HG03066 (cell line): ENCODE results near the gene EXOC7.
"Not testable (repeated sequence)": the region's sequence is repeated elsewhere in the genome, so short reads cannot be mapped to it uniquely, and the experiment has no call there.

Experiments used
- ATAC-seq: cut with Tn5 transposase; IDR thresholded peaks from one replicate; pipeline ENCODE4 v1.9.1; 2021; ENCODE audit warnings: low read depth; ENCODE audit not compliant: unreplicated experiment

Gene EXOC7

DNA sequence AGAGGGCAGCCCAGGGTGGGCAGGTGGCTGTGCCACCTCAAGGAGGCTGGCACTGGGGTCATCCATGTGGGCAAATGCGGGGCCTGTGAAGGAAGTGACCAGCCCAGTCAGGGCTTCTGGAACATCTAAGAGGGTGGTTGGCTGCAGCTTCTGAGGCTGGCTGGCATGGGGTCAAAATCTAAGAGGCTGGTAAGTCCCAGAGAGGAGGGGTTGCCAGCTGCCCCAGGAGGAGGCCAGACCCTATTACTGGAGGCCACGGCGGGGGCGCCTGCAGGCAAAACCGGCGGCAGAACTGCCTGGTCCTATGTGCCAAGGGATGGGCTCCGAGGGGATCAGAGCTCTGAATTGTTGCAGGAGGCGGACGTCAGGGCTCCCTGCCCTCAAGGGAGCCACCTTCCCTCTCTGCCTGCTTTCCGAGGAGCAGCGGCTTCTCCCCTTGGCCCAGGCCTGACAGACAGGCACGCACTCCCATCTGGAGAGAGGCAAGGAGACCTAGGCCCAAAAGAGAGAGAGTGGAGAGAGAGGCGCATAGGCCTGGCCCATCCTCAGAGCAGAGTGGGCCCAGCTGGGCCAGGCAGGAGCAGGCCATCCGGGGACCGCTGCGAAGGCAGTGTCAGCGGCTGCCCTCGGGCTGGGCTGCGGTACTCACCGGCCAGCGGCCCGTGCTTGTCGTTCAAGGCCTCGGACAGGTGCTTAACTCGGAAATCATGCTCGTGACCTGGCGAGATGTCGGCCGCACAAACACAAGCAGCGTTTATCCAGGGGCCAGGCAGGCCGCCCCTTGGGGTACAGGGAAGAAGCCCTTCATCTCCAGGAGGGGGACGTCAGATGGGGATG, 13.7 kb downstream of the EXOC7 start:
- no peak for ATAC-seq

DNA sequence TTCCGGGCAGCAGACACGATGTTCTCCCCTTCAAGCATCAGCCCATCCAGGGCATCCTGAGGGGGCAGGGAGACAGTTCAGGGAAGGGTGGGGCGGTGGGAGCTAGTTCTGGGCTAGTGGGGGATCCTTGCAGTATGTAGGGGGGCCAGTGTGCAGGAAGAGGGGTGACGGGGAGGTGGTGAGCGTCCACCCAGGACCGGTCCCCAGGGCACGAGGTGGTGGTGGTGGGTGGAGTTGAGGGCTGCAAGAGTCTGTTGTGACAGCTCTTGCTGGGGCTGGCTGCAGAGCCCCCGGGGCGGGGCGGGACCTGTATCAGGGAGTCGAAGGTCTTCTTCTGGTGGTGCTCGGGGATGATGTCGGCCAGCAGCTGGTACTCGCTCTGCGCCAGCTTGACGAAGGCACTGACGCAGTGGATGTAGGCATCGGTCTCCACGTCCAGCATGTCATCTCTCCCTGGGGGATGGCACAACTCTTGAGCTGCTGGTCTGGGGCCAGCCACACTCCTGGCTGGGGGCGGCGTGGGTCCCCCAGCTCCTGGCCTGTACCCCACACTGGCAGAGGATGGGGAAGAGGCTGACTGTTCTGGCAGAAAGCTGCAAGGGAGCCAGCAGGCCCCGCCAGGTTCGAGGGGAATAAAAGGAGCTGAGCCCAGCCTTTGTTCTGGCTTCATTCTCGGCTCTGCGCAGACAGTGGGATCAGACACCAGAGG, 14.6 kb downstream of the EXOC7 start:
- ATAC-seq: no peak

DNA sequence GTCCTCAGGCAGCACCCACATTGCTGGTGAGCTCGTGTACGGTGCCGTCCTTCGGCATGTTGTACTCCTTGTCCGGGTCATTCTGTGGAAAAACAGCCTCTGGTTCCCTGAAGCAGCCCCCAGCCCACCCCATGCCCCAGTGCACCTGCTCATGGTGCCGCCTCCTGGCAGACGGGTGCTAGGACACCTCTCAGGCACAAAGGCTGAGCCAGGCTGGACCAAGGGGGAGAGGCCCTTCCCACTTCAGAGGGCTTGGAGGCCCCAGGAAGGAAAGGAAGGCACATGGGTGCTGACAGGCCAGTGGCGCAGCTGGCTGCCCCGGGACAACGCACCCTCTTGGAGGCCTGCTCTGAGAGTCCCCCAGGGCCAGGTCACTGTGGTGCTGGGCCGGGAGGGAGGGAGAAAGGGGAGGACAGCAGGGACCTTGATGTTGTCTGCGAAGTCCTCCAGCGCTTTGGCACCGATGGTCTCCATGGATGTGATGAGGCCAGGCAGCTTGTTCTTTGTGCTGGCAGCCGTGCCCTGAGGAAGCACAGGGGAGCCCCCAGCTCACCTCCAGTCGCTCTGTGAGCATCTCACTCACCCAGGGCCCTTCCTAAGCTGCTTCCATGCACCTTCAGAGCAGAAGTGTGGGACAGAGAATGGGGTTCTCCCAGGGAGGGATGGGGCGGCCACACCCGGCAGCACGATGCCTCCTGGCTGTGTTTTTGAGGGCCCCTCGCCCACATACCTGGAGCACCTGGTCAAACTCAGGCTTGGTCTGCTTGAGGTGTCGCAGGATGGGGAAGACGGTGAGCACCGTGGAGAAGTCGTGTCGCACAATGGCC, 15.3 kb downstream of the EXOC7 start:
- ATAC-seq: no peak

DNA sequence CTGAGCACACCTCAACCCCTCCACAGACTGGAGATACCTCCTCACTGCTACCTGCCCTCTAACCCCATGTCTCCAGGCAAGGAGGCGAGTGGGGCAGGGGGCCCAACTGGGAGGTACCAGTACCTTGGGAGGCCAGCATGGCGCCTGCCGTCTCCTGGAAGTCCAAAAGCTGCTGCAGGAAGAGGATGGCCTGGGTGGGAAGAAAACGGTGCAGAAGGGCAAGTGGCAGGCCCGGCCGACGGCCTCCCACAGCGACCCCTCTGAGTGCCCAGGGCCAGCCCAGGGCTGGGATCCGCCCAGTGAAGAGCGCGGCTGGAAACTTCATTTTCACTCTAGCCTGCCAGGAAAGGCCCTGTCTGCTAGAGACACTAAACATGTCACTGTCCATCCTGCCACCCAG, 16.1 kb downstream of the EXOC7 start:
- no peak for ATAC-seq

DNA sequence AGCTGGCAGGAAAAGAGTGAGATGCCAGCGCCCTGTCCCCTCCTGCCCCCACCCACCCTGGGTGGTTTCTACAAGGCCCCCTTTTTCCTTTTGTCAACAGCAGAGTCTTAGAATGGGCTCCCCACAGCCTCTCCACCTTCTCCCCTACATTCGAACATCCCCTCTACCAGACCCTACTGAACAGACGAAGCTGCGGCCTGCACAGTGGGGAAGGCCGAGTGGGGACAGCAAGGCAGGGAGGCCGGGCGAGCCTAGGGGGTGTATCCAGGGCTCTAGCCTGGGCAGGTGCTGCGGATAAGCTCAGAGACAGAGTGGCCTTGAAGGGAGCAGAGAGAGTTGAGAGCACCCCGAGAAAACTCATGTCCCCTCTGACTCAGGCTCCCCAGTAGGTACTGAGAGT, 17.2 kb downstream of the EXOC7 start:
- no peak for ATAC-seq

DNA sequence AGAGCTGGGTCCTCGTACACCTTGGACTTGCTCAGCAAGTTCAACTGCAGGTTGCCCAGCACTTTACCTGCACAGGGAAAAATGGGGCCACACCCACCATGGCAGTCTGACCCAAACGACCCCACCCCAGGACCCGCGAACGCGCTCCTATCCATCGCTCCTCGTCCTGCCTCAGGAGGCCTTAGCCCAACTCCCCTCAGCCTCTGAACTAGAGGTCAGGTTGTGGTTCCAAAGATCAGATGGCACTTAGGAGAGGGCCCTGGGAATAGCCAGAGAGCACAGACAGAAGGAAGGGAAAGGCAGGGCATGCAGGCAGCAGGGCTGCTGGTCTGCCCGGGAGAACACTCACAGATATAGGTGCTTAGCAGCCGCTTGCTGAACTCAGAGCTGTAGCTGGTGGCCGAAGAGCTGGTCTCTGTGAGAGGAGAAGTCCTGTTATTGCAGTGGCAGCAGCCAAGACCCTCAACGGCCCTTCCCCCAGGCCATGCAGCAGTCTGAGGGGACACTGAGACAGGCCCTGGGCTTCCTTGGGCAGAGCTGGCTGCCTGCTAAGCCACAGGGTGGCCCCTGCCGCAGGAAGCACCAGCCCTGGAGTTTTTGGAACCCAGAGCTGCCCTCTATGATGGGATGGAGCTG, 17.7 kb downstream of the EXOC7 start:
- ATAC-seq: no peak

DNA sequence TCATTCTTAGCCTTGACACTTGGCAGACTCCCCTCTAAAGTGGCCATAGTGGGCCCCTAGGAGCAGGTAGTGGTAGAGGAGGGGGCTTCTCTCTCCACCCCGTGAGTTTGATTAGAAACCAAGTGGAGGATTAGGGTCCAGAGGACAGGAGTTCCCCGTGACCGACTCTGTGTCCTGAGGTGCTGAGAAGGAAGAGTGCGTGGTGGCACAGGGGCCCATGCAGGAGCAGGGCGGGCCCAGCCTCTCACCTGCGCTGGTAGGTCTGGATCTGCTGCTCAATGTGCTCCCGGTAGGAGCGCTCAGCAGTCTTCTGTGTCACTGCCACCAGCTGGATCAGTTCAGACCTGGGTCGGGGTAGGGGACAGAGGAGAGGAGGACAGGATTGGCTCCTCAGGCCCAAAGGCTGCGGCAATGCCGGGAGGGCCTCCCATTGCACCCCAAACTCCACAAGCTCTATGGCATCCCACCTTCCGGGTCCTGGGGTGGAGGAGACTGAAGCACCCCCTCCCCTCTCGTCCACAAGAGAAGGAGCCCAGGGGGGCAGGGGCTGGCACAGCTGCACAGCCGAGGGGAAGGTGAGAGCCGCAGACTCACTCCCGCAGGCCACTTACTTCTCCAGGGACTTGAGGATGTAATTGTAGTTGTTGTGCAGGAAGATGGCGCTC, 18.4 kb downstream of the EXOC7 start:
- no peak for ATAC-seq

DNA sequence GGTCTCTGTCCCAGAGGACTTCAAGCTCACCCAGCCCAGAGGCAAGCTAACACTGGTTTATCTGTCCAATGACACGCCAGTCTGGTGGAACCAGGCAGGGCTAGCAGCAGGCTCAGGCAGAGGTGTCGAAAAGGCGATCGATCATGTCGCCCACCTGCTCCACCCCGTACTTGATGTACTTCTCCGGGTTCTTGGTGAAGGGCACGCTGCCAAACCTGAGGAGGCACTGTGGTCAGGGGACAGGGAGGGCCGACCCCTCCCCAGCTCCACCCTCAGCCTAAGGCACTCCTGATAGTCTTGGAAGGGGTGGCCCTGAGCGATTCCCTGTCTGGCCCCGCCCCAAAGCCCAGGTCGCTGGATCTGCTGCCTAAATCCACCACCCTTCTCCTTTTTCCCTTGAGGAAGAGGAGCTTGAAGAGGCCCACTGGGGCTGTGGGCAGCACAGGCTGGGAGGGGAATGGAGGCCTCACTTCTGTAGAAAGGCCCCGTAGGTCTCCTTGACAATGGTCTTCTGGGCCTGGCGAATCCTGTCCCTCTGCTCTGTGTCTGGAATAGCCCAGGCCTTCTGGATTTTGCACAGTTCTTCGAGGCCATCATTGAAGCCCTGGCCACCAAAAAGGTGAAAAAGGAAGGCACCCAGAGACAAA, 19.9 kb downstream of the EXOC7 start:
- no peak for ATAC-seq

DNA sequence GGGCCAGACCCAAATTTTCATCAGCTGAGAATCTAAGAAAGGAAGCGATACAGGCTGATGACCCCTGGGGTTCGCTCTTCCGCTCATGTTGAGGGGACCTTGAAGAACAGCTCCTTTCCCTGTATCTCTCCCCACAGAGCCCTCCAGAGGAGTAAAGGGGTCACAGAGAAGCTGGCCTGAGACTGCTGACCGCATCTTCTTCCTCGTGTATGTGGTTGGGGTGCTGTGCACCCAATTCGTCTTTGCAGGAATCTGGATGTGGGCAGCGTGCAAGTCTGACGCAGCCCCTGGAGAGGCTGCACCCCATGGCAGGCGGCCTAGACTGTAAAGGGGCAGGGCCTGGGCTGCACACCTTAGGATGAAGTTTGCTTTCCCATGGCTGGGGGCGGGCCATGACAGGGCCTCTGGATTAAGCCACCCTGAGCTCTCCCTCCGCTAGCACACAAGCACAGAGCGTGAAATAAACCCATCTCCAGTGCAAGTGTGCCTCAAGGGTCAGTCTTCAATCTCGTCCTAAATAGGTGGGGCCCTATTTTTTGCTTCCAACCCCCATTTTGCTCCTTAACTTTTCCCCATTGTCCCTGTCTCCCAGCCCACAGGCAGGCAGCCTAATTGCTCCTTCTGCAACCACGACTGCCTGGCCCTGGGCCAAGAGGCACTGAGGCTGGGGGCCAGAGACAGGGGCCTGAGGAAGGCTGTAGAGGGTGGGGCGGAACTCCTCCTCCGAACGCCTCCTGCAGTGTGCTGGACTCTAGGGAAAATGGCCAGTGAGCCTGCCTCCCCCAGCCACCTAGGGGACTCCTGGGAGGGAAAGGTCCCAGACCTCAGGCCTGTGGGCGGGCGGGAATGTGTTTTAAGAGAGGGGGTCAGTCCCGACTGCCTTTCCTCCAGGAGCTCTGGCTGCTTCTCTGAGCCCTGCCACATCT, 21.0 kb downstream of the EXOC7 start:
- ATAC-seq: no peak

DNA sequence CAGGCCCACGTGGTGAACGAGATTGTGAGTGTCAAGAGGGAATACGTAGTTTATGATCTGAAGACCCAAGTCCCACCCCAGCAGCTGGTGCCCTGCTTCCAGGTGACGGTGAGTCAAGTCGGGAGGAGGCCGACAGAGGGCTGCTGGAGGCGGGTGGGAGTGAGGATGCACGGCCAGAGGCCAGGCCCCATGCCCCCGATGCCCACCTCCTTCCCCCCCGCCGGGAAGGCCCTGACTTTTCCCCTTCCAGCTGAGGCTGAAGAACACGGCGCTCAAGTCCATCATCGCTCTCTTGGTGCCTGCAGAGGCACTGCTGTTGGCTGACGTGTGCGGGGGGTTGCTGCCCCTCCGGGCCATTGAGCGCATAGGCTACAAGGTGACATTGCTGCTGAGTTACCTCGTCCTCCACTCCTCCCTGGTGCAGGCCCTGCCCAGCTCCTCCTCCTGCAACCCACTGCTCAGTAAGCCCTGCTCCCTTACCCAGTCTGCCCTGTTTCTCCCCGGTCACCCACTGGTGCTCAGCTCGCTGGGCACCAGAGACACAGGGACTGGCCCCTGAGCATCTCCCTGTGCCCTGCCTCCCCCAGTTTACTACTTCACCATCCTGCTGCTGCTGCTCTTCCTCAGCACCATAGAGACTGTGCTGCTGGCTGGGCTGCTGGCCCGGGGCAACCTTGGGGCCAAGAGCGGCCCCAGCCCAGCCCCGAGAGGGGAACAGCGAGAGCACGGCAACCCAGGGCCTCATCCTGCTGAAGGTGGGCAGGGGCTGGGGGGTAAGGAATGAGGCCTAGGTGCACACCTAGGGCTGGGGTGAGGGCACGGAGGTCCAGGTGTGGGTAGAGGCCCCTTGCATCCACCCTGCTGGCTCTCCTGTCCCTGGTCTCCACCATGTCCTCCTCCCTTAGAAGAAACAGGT, 22.0 kb downstream of the EXOC7 start:
- ATAC-seq: no peak

DNA sequence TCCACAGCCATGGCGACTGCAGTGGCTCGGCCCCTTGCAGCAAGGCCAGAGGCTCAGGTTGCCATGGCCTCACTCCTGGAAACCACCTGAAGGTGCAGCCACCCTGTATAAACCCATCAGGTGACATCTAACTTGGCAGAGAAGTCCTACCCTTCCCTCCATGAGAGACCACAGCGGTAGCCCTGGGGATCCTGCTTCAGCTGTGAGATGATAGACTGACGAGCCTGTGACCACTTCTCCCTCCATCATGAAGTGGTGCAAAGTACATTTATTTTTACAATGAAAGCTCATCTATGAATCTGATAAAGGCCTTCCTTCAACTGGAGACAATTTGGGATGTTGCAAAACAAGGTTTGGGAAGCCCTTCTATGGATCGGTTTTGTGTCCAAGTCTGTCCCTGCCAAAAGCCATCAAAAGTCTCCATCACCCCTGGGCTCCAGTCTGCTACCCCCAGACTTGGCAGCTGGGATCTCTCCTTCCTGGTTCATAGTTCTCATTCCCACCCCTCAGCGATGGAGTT, 22.8 kb downstream of the EXOC7 start:
- no peak for ATAC-seq

DNA sequence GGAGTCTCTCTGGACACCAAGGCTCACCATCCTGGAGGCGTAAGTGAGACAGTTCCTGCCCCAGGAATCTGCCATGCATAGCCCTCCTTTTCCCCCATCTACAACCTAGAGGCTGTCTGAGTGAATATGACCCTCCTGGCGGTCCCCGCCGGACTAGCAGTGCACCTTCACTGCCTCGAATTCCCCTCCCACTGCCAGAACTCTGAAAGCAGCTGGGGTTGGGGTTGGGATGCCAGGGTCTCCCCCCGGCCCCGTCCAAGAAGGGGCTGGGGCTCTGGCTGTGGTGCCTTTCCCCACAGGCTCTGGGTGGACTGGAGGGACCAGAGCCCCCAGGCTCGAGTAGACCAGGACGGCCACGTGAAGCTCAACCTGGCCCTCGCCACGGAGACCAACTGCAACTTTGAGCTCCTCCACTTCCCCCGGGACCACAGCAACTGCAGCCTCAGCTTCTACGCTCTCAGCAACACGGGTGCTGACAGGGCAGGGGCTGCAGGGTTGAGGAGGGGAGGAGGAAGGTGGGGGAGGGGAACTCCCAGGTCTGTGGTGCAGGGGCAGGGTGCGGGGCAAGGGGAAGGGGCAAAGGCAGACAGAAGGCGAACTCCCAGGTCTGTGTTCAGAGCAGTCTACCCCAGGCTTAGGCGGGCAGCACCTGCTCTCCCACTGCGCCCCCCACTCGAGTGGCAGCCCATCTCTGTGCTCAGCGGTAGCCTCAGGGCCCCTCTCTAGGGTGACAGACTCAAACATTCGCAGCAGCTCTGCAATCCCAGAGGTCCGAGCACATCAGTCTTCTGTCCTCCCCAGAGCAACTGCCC, 23.4 kb downstream of the EXOC7 start:
- no peak for ATAC-seq

DNA sequence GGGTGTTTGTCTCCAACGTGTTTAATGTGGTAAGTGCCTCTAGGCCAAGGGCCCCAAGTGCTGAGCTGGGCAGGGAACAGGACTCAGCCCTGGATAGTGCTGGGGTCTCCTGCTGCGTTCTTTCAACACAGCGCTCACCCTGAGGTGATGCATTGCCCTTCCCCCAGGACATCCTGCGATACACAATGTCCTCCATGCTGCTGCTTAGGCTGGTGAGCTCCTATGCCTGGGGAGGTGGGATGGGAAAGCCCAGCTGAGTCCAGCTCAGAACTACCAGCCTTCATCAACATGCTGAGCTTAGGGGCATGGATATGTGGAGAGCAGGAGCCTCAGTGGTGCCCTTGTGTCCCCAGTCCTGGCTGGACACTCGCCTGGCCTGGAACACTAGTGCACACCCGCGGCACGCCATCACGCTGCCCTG, 24.0 kb downstream of the EXOC7 start:
- ATAC-seq: no peak

DNA sequence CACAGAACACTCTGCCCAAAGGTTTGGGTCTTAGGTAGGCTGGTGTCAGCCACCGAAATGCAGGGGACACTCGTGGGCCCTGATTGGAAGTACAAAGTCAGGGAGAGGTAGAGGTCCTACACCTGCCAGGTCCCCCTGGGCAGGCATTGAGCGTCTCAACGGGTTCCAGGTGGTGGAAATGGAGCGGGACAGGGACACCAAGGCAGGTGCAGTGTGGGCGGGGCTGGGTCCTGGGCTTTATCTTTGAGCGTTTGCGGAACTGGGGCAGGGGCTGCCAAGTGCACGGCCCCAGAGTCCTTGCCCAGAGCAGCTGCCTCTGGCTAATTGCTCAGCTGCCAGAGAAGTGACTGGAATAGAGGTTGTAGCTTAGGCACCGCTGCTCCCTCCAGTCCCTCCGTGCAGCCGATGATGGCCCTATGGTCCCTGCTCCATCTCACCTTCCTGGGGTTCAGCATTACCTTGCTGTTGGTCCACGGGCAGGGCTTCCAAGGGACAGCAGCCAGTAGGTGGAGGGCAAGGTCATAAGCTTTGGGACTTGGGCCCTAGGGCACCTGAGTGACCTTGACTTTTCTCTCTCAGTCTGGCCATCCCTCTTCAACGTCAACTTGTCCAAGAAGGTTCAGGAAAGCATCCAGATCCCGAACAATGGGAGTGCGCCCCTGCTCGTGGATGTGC, 24.6 kb downstream of the EXOC7 start, which contains the start of gene ZACN:
ZACN (plus strand) TSS at position 323 of the 675 bp plus-strand sequence; CDS start at position 406, 83 bp downstream.
- no peak for ATAC-seq

DNA sequence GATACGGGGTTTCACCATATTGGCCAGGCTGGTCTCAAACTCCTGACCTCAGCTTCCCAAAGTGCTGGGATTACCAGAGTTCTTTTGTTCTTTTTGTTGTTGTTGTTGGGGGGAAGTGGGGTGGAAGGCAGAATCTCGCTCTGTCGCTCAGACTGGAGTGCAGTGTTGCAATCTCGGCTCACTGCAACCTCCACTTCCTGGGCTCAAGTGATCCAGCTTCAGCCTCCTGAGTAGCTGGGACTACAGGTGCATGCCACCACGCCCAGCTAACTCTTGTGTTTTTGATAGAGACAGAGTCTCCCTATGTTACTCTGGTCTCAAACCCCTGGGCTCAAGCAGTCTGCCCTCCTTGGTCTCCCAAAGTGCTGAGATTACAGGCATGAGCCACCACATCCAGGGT, 25.2 kb downstream of the EXOC7 start:
- ATAC-seq: not testable (repeated sequence)

DNA sequence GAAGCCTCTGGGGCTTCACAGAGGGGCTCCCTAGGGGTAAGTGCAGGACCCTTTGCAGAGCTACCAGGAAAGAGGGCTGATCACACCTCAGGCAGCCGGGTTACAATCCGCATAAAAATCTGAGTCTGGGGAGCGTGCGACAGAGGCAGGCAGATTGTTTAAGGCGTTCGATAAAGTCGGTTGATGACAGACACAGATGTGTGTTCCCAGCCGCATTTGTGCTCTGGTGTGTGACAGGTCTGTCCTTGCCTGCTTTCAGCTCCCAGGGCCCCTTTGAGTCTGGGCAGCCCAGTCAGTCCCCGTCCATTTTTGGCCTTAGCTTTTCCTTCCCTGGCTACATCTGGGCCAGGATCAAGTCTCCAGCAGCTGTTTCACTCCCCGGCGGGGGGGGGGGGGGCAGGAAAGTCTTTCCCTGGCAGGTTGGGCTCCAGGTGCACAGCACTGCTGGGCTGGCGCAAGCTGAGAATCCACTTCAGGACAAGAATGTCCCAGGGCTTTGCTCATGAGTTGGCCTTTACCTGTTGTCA, 25.9 kb downstream of the EXOC7 start:
- ATAC-seq: no peak
